ENCODE results near the gene EEF1AKMT2. TPM values are rescaled to one million over a fixed set of nuclear protein-coding genes. Genes with fewer than 3 reads are reported as not detected.

EEF1AKMT2 gene
- total RNA-seq, 1 experiment from 2014 or later, result 13.0 TPM

- CTCF ChIA-PET, result interaction anchor here (0.5 kb wide), 1 partner anchor 46 kb away, joined by 3 read pairs; no protein-coding TSS in a partner anchor
- Mint-ChIP-seq H3K4me1 (ENCODE audit: low read depth, unreplicated experiment) (peaks cover 32% of the 10 kb centered on the region), H3K36me3 (ENCODE audit: insufficient read depth, unreplicated experiment) (peaks cover 5% of the 10 kb centered on the region), H3K27ac (ENCODE audit: unreplicated experiment) (no peak overlapping the region), H3K27me3 (ENCODE audit: unreplicated experiment) (no peaks in the 10 kb centered on the region), H3K9me3 (ENCODE audit: low read depth, unreplicated experiment) (no peaks in the 10 kb centered on the region), H3K4me3 (ENCODE audit: low read depth, unreplicated experiment) (no peak overlapping the region)
- DNase-seq, result no peak
- intact Hi-C loops (cut with micrococcal nuclease; ENCODE audit: unreplicated experiment), result no loop called here
- no peak for TF ChIP-seq CTCF (IDR thresholded peaks at IDR 0.05; ENCODE audit: unreplicated experiment)
- BruUV-seq (replicated peaks), result no TSS peak
These were observed 65.9 kb downstream of the EEF1AKMT2 start for GRCh38 chr10:124725791-124726190.

DNA sequence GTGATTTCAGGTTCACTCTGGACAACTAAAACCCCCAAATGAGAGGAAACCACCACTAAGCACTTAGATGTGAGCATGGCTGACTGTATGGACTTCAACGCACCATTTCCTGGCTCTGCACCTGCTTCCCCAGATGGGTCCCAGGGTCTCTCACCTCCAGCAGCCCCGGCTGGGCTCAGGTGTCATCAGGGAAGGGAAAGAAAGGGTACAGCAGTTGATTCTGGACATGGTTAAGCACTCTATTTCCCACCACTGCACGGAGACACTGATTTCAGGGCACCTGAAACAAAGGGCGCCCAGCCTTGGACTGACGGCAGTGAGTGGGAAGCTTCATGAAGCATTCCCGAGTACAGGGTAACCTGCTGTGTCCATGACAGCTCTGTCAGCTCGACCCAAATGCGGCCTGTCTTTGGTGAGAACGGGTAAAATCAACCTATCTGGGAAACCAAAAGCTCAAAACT is 66.5 kb downstream of the EEF1AKMT2 start:
- no peak for DNase-seq
- no peaks in the 10 kb centered on the region for H3K27me3 Mint-ChIP-seq (ENCODE audit: unreplicated experiment)
- peaks cover 32% of the 10 kb centered on the region for H3K4me1 Mint-ChIP-seq (ENCODE audit: low read depth, unreplicated experiment)
- peak overlapping the region; percentile 64 for H3K27ac Mint-ChIP-seq (ENCODE audit: unreplicated experiment)
- peaks cover 5% of the 10 kb centered on the region for H3K36me3 Mint-ChIP-seq (ENCODE audit: insufficient read depth, unreplicated experiment)
- CTCF ChIA-PET, result no interaction called here
- BruUV-seq (replicated peaks), result no TSS peak
- no peak overlapping the region for H3K4me3 Mint-ChIP-seq (ENCODE audit: low read depth, unreplicated experiment)
- intact Hi-C loops (cut with micrococcal nuclease; ENCODE audit: unreplicated experiment), result no loop called here
- no peaks in the 10 kb centered on the region for H3K9me3 Mint-ChIP-seq (ENCODE audit: low read depth, unreplicated experiment)
- TF ChIP-seq CTCF (IDR thresholded peaks at IDR 0.05; ENCODE audit: unreplicated experiment), result no peak

DNA sequence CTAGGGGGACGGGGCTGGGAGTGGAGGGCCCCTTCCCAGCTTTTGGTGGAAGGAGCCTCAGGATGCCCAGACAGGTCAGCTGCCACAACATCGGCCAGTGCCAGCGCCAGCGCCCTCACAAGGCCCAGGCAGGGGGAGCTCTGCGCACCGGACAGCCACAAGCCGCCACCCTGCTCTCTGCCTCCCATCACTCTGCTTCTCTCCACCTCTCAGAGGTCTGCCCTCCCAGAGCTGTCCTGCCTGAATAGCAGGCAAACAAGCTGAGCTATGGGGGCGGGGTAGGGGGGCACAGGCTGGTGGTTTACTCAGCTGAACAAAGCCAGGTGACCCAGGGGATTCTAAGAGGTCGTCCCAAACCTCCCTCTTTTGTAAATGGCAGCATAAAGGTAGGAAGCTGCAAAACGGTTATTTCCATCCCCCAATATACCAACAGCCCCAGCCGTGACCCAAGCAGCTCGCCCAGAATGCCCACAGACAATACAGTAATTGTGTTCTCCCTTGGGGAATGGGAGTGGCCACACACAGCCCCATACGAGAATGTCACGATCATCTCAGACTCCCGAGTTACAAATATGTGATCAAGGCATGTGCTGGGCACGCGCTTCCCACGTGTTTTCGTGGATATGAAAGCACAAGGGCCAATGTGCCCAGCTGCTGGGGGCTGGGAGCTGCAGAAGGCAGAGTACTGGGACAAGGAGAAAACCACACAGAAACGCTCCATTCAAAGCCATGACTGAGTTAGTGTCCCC is 67.2 kb downstream of the EEF1AKMT2 start:
- no peak for DNase-seq
- Mint-ChIP-seq H3K9me3 (ENCODE audit: low read depth, unreplicated experiment) (no peaks in the 10 kb centered on the region), H3K27me3 (ENCODE audit: unreplicated experiment) (no peaks in the 10 kb centered on the region), H3K4me1 (ENCODE audit: low read depth, unreplicated experiment) (peaks cover 32% of the 10 kb centered on the region), H3K36me3 (ENCODE audit: insufficient read depth, unreplicated experiment) (peaks cover 5% of the 10 kb centered on the region), H3K27ac (ENCODE audit: unreplicated experiment) (peak overlapping the region; percentile 64), H3K4me3 (ENCODE audit: low read depth, unreplicated experiment) (no peak overlapping the region)
- BruUV-seq (replicated peaks), result no TSS peak
- intact Hi-C loops (cut with micrococcal nuclease; ENCODE audit: unreplicated experiment), result no loop called here
- TF ChIP-seq CTCF (IDR thresholded peaks at IDR 0.05; ENCODE audit: unreplicated experiment), result no peak
- CTCF ChIA-PET, result no interaction called here

GRCh38 chr10:124723826-124724225 is 67.9 kb downstream of the EEF1AKMT2 start:
- Mint-ChIP-seq H3K36me3 (ENCODE audit: insufficient read depth, unreplicated experiment) (peaks cover 5% of the 10 kb centered on the region), H3K9me3 (ENCODE audit: low read depth, unreplicated experiment) (no peaks in the 10 kb centered on the region), H3K27me3 (ENCODE audit: unreplicated experiment) (no peaks in the 10 kb centered on the region), H3K4me3 (ENCODE audit: low read depth, unreplicated experiment) (no peak overlapping the region), H3K4me1 (ENCODE audit: low read depth, unreplicated experiment) (peaks cover 36% of the 10 kb centered on the region), H3K27ac (ENCODE audit: unreplicated experiment) (no peak overlapping the region)
- intact Hi-C loops (cut with micrococcal nuclease; ENCODE audit: unreplicated experiment), result no loop called here
- BruUV-seq (replicated peaks), result no TSS peak
- no peak for DNase-seq
- CTCF ChIA-PET, result no interaction called here
- TF ChIP-seq CTCF (IDR thresholded peaks at IDR 0.05; ENCODE audit: unreplicated experiment), result no peak
